Fibroblast of peridontal ligament (primary cell): ENCODE data around the gene PIP5KL1.
"Not testable (repeated sequence)": the region's sequence is repeated elsewhere in the genome, so short reads cannot be mapped to it uniquely, and the experiment has no call there.

Experiments used
- DNase-seq: peaks from one replicate; pipeline ENCODE4 v3.0.0-alpha.2; 2010; ENCODE audit errors: extremely low read depth

Gene PIP5KL1

GRCh38 chr9:127887792-127888191, 42.8 kb downstream of the PIP5KL1 start:
- no peak for DNase-seq

- no peak for DNase-seq
Measured at GRCh38 chr9:127886401-127886972, 44.1 kb downstream of the PIP5KL1 start.

- DNase-seq = no peak
Measured at GRCh38 chr9:127885508-127886281, 44.9 kb downstream of the PIP5KL1 start.

GRCh38 chr9:127884976-127885490, 45.5 kb downstream of the PIP5KL1 start:
- no peak for DNase-seq

- no peak for DNase-seq
Measured at GRCh38 chr9:127884427-127884911, 46.1 kb downstream of the PIP5KL1 start.

GRCh38 chr9:127883959-127884358, 46.6 kb downstream of the PIP5KL1 start:
- no peak for DNase-seq

GRCh38 chr9:127881715-127882114, 48.9 kb downstream of the PIP5KL1 start:
- DNase-seq = not testable (repeated sequence)

GRCh38 chr9:127880143-127880542, 50.4 kb downstream of the PIP5KL1 start:
- DNase-seq = no peak

- DNase-seq = no peak
Measured at GRCh38 chr9:127878652-127879390, 51.8 kb downstream of the PIP5KL1 start.

GRCh38 chr9:127878001-127878651, 52.5 kb downstream of the PIP5KL1 start:
- no peak for DNase-seq

- peak; percentile 39 for DNase-seq
Measured at GRCh38 chr9:127877566-127877998, 53.0 kb downstream of the PIP5KL1 start, which contains the start of gene AK1. AK1 (minus strand) TSS chr9:127877675; CDS start chr9:127874617, 3,058 bp downstream.

GRCh38 chr9:127876764-127877562, 53.6 kb downstream of the PIP5KL1 start:
- peak; percentile 15 for DNase-seq

- no peak for DNase-seq
Measured at GRCh38 chr9:127876026-127876763, 54.4 kb downstream of the PIP5KL1 start.

- peak; percentile 59 for DNase-seq
Measured at GRCh38 chr9:127875306-127875966, 55.1 kb downstream of the PIP5KL1 start.

- DNase-seq = no peak
Measured at GRCh38 chr9:127874301-127875221, 56.0 kb downstream of the PIP5KL1 start.

- peak; percentile 62 for DNase-seq
Measured at GRCh38 chr9:127873886-127874285, 56.7 kb downstream of the PIP5KL1 start.

GRCh38 chr9:127873223-127873691, 57.3 kb downstream of the PIP5KL1 start:
- DNase-seq = no peak
